Measurements from ENCODE around the gene ZNG1A.
"Not testable (repeated sequence)": the region's sequence is repeated elsewhere in the genome, so short reads cannot be mapped to it uniquely, and the experiment has no call there.

- TF ChIP-seq CTCF (conservative IDR thresholded peaks at IDR 0.05; ENCODE audit: low read depth in 2 of 2); POLR2AphosphoS5 (IDR thresholded peaks at IDR 0.05; ENCODE audit: low read depth); REST (IDR thresholded peaks at IDR 0.05; ENCODE audit: unreplicated experiment); ZNF114 (CRISPR knock-in tag; IDR thresholded peaks at IDR 0.05); ETS1 (IDR thresholded peaks at IDR 0.05): not testable (repeated sequence)
- peak; percentile 30 for TF ChIP-seq EZH2 (IDR thresholded peaks at IDR 0.05; ENCODE audit: low read depth, unreplicated experiment)
Measured at GRCh38 chr9:117995-118467, 60.8 kb downstream of the ZNG1A start, which contains the start of gene FOXD4.
